Measurements from ENCODE around the gene ITM2B. TPM values are rescaled to one million over a fixed set of nuclear protein-coding genes. Genes with fewer than 3 reads are reported as not detected.

ITM2B gene
- total and polyA plus RNA-seq, 2 donors from 2014 or later: 1,431 to 2,443 TPM

- Histone ChIP-seq H3K36me3 (ENCODE audit: control insufficient read depth in 2 of 3, insufficient read depth in 3 of 3, low read length in 3 of 3) (peaks cover 14 to 47% (median 18%) of the 10 kb centered on the region in 3 donors), H3K4me3 (ENCODE audit: low read length in 3 of 3) (no peak overlapping the region), H3K27ac (ENCODE audit: low read depth in 2 of 2, low read length in 2 of 2) (no peak overlapping the region), H3K9me3 (ENCODE audit: control insufficient read depth in 2 of 3, insufficient read depth in 1 of 3, low read length in 3 of 3) (no peaks in the 10 kb centered on the region), H3K27me3 (ENCODE audit: control insufficient read depth, insufficient read depth, low read length) (no peaks in the 10 kb centered on the region), H3K4me1 (ENCODE audit: control insufficient read depth in 2 of 3, insufficient read depth in 2 of 3, low read depth in 1 of 3, low read length in 3 of 3) (peaks cover 0 to 12% (median 8%) of the 10 kb centered on the region in 3 donors), H3K9ac (ENCODE audit: low read length in 3 of 3) (no peak overlapping the region)
- no peak for FAIRE-seq
- no peak for DNase-seq
- intact Hi-C loops (cut with DNase I): no loop called here
- TF ChIP-seq, protein P1, sequence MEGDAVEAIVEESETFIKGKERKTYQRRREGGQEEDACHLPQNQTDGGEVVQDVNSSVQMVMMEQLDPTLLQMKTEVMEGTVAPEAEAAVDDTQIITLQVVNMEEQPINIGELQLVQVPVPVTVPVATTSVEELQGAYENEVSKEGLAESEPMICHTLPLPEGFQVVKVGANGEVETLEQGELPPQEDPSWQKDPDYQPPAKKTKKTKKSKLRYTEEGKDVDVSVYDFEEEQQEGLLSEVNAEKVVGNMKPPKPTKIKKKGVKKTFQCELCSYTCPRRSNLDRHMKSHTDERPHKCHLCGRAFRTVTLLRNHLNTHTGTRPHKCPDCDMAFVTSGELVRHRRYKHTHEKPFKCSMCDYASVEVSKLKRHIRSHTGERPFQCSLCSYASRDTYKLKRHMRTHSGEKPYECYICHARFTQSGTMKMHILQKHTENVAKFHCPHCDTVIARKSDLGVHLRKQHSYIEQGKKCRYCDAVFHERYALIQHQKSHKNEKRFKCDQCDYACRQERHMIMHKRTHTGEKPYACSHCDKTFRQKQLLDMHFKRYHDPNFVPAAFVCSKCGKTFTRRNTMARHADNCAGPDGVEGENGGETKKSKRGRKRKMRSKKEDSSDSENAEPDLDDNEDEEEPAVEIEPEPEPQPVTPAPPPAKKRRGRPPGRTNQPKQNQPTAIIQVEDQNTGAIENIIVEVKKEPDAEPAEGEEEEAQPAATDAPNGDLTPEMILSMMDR (IDR thresholded peaks at IDR 0.05; ENCODE audit: borderline replicate concordance, extremely low read depth, insufficient read depth): no peak
These were observed 22.1 kb downstream of the ITM2B start for GRCh38 chr13:48255090-48255489.

GRCh38 chr13:48255954-48256353 lies 22.9 kb downstream of the ITM2B start:
- Histone ChIP-seq H3K9ac (ENCODE audit: low read length in 3 of 3) (no peak overlapping the region), H3K4me3 (ENCODE audit: low read length in 3 of 3) (no peak overlapping the region), H3K27ac (ENCODE audit: low read depth in 2 of 2, low read length in 2 of 2) (no peak overlapping the region), H3K9me3 (ENCODE audit: control insufficient read depth in 2 of 3, insufficient read depth in 1 of 3, low read length in 3 of 3) (no peaks in the 10 kb centered on the region), H3K4me1 (ENCODE audit: control insufficient read depth in 2 of 3, insufficient read depth in 2 of 3, low read depth in 1 of 3, low read length in 3 of 3) (peaks cover 0 to 7% (median 5%) of the 10 kb centered on the region in 3 donors), H3K36me3 (ENCODE audit: control insufficient read depth in 2 of 3, insufficient read depth in 3 of 3, low read length in 3 of 3) (peaks cover 14 to 47% (median 18%) of the 10 kb centered on the region in 3 donors), H3K27me3 (ENCODE audit: control insufficient read depth, insufficient read depth, low read length) (no peaks in the 10 kb centered on the region)
- intact Hi-C loops (cut with DNase I): no loop called here
- DNase-seq (no peak), FAIRE-seq (no peak)
- TF ChIP-seq, protein P1 (IDR thresholded peaks at IDR 0.05; ENCODE audit: borderline replicate concordance, extremely low read depth, insufficient read depth): no peak

GRCh38 chr13:48258002-48258401 lies 25.0 kb downstream of the ITM2B start:
- no peak overlapping the region for H3K4me3 ChIP-seq (ENCODE audit: low read length in 3 of 3)
- FAIRE-seq (no peak), DNase-seq (peak in 2 of 5 donors; percentile 64 to 67)
- no peaks in the 10 kb centered on the region for H3K9me3 ChIP-seq (ENCODE audit: control insufficient read depth in 2 of 3, insufficient read depth in 1 of 3, low read length in 3 of 3)
- peaks cover 0 to 3% (median 0%) of the 10 kb centered on the region in 3 donors for H3K4me1 ChIP-seq (ENCODE audit: control insufficient read depth in 2 of 3, insufficient read depth in 2 of 3, low read depth in 1 of 3, low read length in 3 of 3)
- peaks cover 18 to 58% (median 24%) of the 10 kb centered on the region in 3 donors for H3K36me3 ChIP-seq (ENCODE audit: control insufficient read depth in 2 of 3, insufficient read depth in 3 of 3, low read length in 3 of 3)
- TF ChIP-seq, protein P1 (IDR thresholded peaks at IDR 0.05; ENCODE audit: borderline replicate concordance, extremely low read depth, insufficient read depth): no peak
- H3K9ac ChIP-seq (ENCODE audit: low read length in 3 of 3): no peak overlapping the region
- no peaks in the 10 kb centered on the region for H3K27me3 ChIP-seq (ENCODE audit: control insufficient read depth, insufficient read depth, low read length)
- intact Hi-C loops (cut with DNase I): no loop called here
- no peak overlapping the region for H3K27ac ChIP-seq (ENCODE audit: low read depth in 2 of 2, low read length in 2 of 2)

DNA sequence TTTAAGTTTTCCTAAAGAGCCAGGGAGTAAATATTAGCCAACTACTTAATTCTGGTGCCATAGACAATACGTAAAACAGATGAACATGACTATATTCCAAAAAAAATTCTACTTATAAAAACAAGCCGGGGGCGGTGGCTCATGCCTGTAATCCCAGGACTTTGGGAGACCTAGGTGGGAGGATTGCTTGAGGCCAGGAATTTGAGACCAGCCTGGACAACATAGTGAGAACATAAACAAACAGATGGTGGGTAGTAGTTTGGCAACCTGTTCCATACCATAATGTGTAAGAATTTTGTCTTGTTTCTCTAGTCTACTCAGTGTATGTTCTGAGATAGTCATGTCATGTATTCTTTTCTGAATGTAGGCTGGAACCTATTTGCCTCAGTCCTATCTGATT lies 25.4 kb downstream of the ITM2B start:
- Histone ChIP-seq H3K9ac (ENCODE audit: low read length in 3 of 3) (no peak overlapping the region), H3K9me3 (ENCODE audit: control insufficient read depth in 2 of 3, insufficient read depth in 1 of 3, low read length in 3 of 3) (no peaks in the 10 kb centered on the region), H3K27ac (ENCODE audit: low read depth in 2 of 2, low read length in 2 of 2) (no peak overlapping the region), H3K36me3 (ENCODE audit: control insufficient read depth in 2 of 3, insufficient read depth in 3 of 3, low read length in 3 of 3) (peaks cover 22 to 62% (median 28%) of the 10 kb centered on the region in 3 donors), H3K4me3 (ENCODE audit: low read length in 3 of 3) (no peak overlapping the region), H3K27me3 (ENCODE audit: control insufficient read depth, insufficient read depth, low read length) (no peaks in the 10 kb centered on the region), H3K4me1 (ENCODE audit: control insufficient read depth in 2 of 3, insufficient read depth in 2 of 3, low read depth in 1 of 3, low read length in 3 of 3) (peaks cover 0 to 5% (median 0%) of the 10 kb centered on the region in 3 donors)
- intact Hi-C loops (cut with DNase I): no loop called here
- FAIRE-seq (no peak), DNase-seq (no peak)
- TF ChIP-seq, protein P1 (IDR thresholded peaks at IDR 0.05; ENCODE audit: borderline replicate concordance, extremely low read depth, insufficient read depth): no peak
